Kasumi-1 (cell line): ENCODE results near the gene FBXO47.

Source experiments
- DNase-seq, 2 experiments: peaks; one replicate each; lab custom pipeline; 2025; lab: John Stamatoyannopoulos, UW

Gene FBXO47

GRCh38 chr17:38904892-38905291 is 62.3 kb downstream of the FBXO47 start:
- DNase-seq, result no peak

GRCh38 chr17:38903404-38903803 is 63.8 kb downstream of the FBXO47 start:
- DNase-seq, result no peak

GRCh38 chr17:38900978-38901656 is 66.1 kb downstream of the FBXO47 start:
- DNase-seq, result peak; percentile 80 to 87

GRCh38 chr17:38899421-38899820 is 67.8 kb downstream of the FBXO47 start:
- DNase-seq, result no peak

GRCh38 chr17:38898812-38899348 is 68.3 kb downstream of the FBXO47 start:
- DNase-seq, result peak; percentile 84 to 92

- peak; percentile 17 to 57 for DNase-seq
Observed at GRCh38 chr17:38898291-38898679, 68.9 kb downstream of the FBXO47 start.

GRCh38 chr17:38897671-38898290 is 69.4 kb downstream of the FBXO47 start:
- no peak for DNase-seq

- no peak for DNase-seq
Observed at GRCh38 chr17:38897176-38897575, 70.0 kb downstream of the FBXO47 start.

GRCh38 chr17:38896346-38896954 is 70.8 kb downstream of the FBXO47 start:
- DNase-seq, result no peak

- DNase-seq, result no peak
Observed at GRCh38 chr17:38894276-38894675, 72.9 kb downstream of the FBXO47 start.

- peak; percentile 49 to 61 for DNase-seq
Observed at GRCh38 chr17:38893607-38894006, 73.6 kb downstream of the FBXO47 start.

GRCh38 chr17:38893113-38893512 is 74.1 kb downstream of the FBXO47 start:
- no peak for DNase-seq

GRCh38 chr17:38892620-38893019 is 74.6 kb downstream of the FBXO47 start:
- DNase-seq, result no peak

- no peak for DNase-seq
Observed at GRCh38 chr17:38892083-38892482, 75.1 kb downstream of the FBXO47 start.

GRCh38 chr17:38891441-38891840 is 75.8 kb downstream of the FBXO47 start:
- no peak for DNase-seq

- no peak for DNase-seq
Observed at GRCh38 chr17:38890410-38890746, 76.8 kb downstream of the FBXO47 start.

- no peak for DNase-seq
Observed at GRCh38 chr17:38889745-38890409, 77.3 kb downstream of the FBXO47 start.

GRCh38 chr17:38888842-38889241 is 78.4 kb downstream of the FBXO47 start:
- DNase-seq, result no peak

- DNase-seq, result no peak
Observed at GRCh38 chr17:38886643-38887010, 80.6 kb downstream of the FBXO47 start.
